ENCODE measurements around the gene SLC9A5.

The SLC9A5 gene

DNA sequence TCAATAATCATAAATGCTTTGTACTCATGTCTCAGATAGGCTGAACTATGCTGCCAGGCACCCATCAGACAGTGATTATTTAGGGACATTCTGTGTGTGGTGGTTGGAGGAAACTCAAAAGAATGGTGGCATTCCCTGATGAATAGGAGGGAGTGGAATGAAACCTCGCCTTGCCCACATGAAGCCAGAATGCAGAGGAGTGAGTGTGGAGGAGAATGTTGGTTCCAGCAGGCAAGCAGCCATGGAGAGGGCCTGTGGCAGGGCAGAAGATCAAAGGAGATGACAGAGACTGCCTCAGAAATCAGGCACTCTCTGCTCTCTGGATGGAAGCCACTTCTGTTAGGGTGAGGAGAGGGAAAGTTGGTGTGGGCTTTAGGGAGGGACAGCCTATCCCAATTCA, 55.2 kb downstream of the SLC9A5 start:
- DNase-seq (ENCODE audit: low spot score) = no peak
- TF ChIP-seq, protein P1, sequence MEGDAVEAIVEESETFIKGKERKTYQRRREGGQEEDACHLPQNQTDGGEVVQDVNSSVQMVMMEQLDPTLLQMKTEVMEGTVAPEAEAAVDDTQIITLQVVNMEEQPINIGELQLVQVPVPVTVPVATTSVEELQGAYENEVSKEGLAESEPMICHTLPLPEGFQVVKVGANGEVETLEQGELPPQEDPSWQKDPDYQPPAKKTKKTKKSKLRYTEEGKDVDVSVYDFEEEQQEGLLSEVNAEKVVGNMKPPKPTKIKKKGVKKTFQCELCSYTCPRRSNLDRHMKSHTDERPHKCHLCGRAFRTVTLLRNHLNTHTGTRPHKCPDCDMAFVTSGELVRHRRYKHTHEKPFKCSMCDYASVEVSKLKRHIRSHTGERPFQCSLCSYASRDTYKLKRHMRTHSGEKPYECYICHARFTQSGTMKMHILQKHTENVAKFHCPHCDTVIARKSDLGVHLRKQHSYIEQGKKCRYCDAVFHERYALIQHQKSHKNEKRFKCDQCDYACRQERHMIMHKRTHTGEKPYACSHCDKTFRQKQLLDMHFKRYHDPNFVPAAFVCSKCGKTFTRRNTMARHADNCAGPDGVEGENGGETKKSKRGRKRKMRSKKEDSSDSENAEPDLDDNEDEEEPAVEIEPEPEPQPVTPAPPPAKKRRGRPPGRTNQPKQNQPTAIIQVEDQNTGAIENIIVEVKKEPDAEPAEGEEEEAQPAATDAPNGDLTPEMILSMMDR (IDR thresholded peaks at IDR 0.05) = no peak
- H3K4me3 ChIP-seq = no peak overlapping the region
- no peak overlapping the region for H3K27ac ChIP-seq

DNA sequence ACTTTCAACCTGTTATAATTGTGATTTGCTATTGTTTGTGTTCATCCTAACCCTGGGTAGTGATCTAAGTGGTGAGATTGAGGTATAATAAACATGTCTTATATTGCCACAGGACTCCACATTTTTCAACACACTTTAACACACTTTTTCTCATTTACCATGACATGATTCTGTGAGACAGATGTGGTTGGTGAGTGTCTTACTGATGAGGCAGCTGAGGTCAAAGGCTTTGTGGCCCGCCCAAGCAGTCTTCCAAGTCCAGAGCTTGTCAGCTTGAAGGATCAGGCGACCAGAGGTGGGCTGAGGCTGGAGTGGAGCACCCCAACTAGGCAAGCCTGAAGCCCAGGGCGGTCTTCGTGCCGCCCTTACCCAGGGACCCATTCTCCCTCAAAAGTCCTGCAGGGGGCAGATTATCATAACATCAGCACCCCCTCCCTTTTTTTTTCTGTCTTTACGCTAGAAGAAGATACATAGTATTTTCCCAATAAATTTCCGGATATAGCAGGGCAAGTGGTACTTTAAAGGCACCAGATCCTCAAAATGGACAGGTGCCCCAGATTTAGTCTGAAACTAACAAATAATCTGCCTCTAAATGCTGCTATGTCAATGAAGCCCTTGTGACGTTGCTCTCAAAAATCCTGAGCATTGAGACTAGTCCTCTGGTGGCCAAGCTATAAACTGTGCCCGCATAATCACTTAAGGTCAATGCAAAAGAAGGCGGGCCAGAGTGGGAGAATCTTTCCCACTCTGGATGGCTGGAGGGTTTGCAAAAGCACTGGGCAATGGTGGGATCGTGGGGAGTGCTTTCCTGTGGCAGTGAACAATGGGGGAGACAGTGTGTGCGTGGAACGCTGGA, 56.7 kb downstream of the SLC9A5 start:
- H3K4me3 ChIP-seq = no peak overlapping the region
- no peak overlapping the region for H3K27ac ChIP-seq
- DNase-seq (ENCODE audit: low spot score) = no peak
- TF ChIP-seq, protein P1 (IDR thresholded peaks at IDR 0.05) = no peak

DNA sequence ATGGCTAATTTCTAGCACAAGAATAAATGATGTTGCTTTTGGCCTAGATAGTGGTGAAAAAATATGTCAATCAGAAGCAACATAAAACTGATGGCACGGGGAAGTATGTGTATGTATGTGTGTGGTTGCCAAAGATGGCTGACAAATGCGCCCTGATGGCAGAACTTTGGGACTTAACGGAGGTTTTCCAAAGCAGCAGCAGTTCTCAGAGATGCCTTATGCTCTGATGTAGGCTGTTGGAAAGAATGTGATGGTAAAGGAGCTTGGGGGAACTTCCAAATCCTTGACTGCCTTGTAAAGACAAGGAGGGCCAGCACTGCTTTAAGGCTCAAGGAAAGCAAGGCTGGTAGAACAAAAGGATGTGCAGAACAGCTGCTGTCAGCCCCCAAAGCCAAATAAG, 61.8 kb downstream of the SLC9A5 start:
- no peak overlapping the region for H3K4me3 ChIP-seq
- no peak overlapping the region for H3K27ac ChIP-seq
- no peak for DNase-seq (ENCODE audit: low spot score)
- TF ChIP-seq, protein P1 (IDR thresholded peaks at IDR 0.05) = no peak

DNA sequence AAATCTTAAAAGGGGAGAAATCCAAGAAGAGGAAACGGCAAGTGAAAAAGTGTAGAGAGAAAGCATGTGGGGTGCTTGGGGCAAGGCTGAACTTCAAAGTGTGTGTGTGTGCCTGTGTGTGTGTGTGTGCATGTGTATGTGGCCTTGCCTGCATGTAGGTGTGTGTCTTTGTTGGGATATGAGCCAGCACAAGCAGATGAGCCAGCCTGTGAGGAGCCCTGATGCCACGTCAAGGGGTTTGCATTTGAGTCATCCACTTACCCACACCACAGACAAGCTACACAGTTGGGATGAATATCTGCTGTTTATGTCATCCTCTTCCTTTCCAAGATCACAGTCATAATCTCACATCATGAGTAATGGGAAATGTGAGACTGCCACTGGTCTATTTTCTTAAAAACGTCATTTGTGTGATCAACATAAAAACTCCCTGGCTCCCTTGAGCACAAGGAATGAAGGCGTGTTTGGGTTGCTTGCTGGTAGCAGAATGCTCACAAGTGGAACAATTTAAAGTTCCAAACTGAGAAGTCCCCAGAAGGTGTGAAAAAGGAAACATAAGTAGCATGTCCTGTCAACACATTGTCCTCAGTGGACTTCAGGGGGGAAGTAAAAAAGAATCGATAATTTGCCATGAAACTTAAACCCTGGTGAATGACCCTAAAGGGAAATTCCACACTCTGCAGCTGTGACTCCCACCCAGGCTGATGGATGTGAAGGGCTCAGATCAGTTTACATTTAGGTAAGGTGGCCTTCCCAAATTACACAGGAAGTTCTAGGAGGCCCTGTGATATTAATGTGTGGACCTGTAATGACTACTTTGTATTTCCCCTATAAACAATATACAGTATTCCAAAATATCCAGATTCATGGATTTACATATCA, 63.1 kb downstream of the SLC9A5 start:
- Histone ChIP-seq H3K4me3 (no peak overlapping the region), H3K27ac (peak overlapping the region in 1 of 2 donors; percentile 71)
- no peak for DNase-seq (ENCODE audit: low spot score)
- TF ChIP-seq, protein P1 (IDR thresholded peaks at IDR 0.05) = no peak

DNA sequence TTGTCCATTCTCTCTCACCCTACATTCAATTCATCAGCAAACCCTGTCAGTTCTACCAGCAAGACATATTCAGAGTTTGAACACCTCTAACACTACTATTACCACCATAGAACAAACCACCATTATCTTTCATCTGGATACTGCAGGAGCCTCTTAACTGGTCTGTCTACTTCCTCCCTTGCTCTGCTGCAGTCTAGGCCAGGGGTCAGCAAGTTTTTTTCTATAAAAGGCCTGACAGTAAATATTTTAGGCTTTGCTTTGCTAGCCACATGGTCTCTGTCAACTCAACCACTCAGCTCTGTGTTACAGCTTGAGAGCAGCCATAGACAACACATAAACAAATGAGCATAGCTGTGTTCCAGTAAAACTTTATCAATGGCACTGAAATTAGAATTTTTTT, 63.9 kb downstream of the SLC9A5 start:
- H3K4me3 ChIP-seq = no peak overlapping the region
- DNase-seq (ENCODE audit: low spot score) = no peak
- TF ChIP-seq, protein P1 (IDR thresholded peaks at IDR 0.05) = no peak
- H3K27ac ChIP-seq = no peak overlapping the region

DNA sequence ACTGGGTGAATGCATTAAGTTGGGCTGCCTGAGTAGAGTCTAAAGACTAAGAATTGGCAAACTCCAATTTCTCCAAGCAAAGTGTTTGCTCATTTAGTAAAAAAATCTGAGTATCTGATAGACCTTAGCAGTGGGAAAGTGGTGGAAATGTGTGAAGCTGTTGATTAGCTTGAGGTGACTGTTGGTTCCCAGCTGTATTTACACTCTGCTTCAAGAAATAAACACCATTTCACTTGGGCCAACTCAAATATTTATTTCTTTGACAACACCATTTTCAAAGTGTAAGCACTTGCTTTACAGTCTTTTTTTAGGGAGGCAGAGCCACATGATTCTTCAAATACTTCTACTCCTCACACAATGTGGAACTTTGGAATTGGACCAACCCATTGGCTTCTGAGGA, 69.1 kb downstream of the SLC9A5 start:
- TF ChIP-seq, protein P1 (IDR thresholded peaks at IDR 0.05) = no peak
- Histone ChIP-seq H3K4me3 (no peak overlapping the region), H3K27ac (no peak overlapping the region)
- DNase-seq (ENCODE audit: low spot score) = no peak

All from coronary artery (tissue), 2 donors.